Neuronal stem cell (in vitro differentiated cells): ENCODE results near the gene COQ8A.
"Not testable (repeated sequence)": the region's sequence is repeated elsewhere in the genome, so short reads cannot be mapped to it uniquely, and the experiment has no call there.

ENCODE experiments used
- DNase-seq: peaks from one replicate; pipeline ENCODE4 v3.0.0-alpha.2; 2013; ENCODE audit warnings: low spot score
- H2AFZ ChIP-seq: one replicate; pipeline ENCODE4 v1.6.1; 2013; ENCODE audit warnings: mild to moderate bottlenecking, low read length, inconsistent platforms
- H2AK5ac ChIP-seq: 2 replicates; pipeline ENCODE4 v1.6.1; 2013; ENCODE audit warnings: low read depth, mild to moderate bottlenecking, inconsistent platforms, low read length, moderate library complexity, mixed read lengths
- H2BK120ac ChIP-seq: 2 replicates; pipeline ENCODE4 v1.6.1; 2013; ENCODE audit warnings: low read depth, mild to moderate bottlenecking, inconsistent platforms, low read length, moderate library complexity, mixed read lengths
- H2BK12ac ChIP-seq: one replicate; pipeline ENCODE4 v1.6.1; 2013; ENCODE audit warnings: low read length, inconsistent platforms
- H2BK15ac ChIP-seq: 2 replicates; pipeline ENCODE4 v1.6.1; 2013; ENCODE audit warnings: mild to moderate bottlenecking, low read length, inconsistent platforms, mixed read lengths
- H2BK5ac ChIP-seq: one replicate; pipeline ENCODE4 v1.6.1; 2013; ENCODE audit warnings: inconsistent platforms, mild to moderate bottlenecking, low read length, moderate library complexity
- H3K14ac ChIP-seq: one replicate; pipeline ENCODE4 v1.6.1; 2013; ENCODE audit warnings: low read length, inconsistent platforms
- H3K18ac ChIP-seq: 2 replicates; pipeline ENCODE4 v1.6.1; 2013; ENCODE audit warnings: low read length, inconsistent platforms
- H3K23ac ChIP-seq: 2 replicates; pipeline ENCODE4 v1.6.1; 2013; ENCODE audit warnings: low read depth, mild to moderate bottlenecking, mixed read lengths, low read length, inconsistent platforms; ENCODE audit not compliant: poor library complexity
- H3K27ac ChIP-seq: replicated peaks from 3 replicates; pipeline ENCODE4 v1.5.1; 2013; ENCODE audit warnings: low read length, inconsistent platforms
- H3K27me3 ChIP-seq, 3 experiments: 2 replicates each; pipeline ENCODE4 v1.6.1; 2013; ENCODE audit warnings: low read length in 3 of 3, mild to moderate bottlenecking in 2 of 3, inconsistent platforms in 1 of 3, low read depth in 1 of 3, mixed read lengths in 1 of 3, moderate library complexity in 1 of 3; ENCODE audit not compliant: control insufficient read depth in 3 of 3, insufficient read depth in 3 of 3
- H3K36me3 ChIP-seq, 2 donors: replicated peaks in 1 of 2; 2 replicates each; pipeline ENCODE4 v1.6.1; 2013; ENCODE audit warnings: low read length in 2 of 2; ENCODE audit not compliant: control insufficient read depth in 2 of 2, insufficient read depth in 2 of 2
- H3K4ac ChIP-seq: 2 replicates; pipeline ENCODE4 v1.6.1; 2013; ENCODE audit warnings: inconsistent platforms, mild to moderate bottlenecking, low read length, moderate library complexity
- H3K4me1 ChIP-seq, 2 donors: 1 replicate in 1 of 2; 2 replicates in 1 of 2; pipeline ENCODE4 v1.6.1; 2013; ENCODE audit warnings: low read length in 2 of 2, low read depth in 1 of 2; ENCODE audit not compliant: control insufficient read depth in 2 of 2, insufficient read depth in 1 of 2
- H3K4me2 ChIP-seq: one replicate; pipeline ENCODE4 v1.6.1; 2013; ENCODE audit warnings: mild to moderate bottlenecking, low read length, inconsistent platforms; ENCODE audit not compliant: insufficient read depth, poor library complexity, severe bottlenecking
- H3K4me3 ChIP-seq, 2 donors: 2 replicates each; pipeline ENCODE4 v1.5.1; 2013; ENCODE audit warnings: low read length in 2 of 2, mild to moderate bottlenecking in 2 of 2, inconsistent platforms in 1 of 2, moderate library complexity in 1 of 2
- H3K79me1 ChIP-seq: one replicate; pipeline ENCODE4 v1.6.1; 2013; ENCODE audit warnings: low read depth, mild to moderate bottlenecking, inconsistent platforms, low read length, moderate library complexity
- H3K9ac ChIP-seq: one replicate; pipeline ENCODE4 v1.6.1; 2013; ENCODE audit warnings: mild to moderate bottlenecking, low read depth, low read length, inconsistent platforms; ENCODE audit not compliant: poor library complexity
- H3K9me3 ChIP-seq, 2 donors: replicated peaks in 1 of 2; 2 replicates each; pipeline versions ENCODE3 to v1.6.1; 2013; ENCODE audit warnings: low read length in 2 of 2, mild to moderate bottlenecking in 2 of 2, inconsistent platforms in 1 of 2, low read depth in 1 of 2, mixed read lengths in 1 of 2, moderate library complexity in 1 of 2; ENCODE audit not compliant: control insufficient read depth in 2 of 2, insufficient read depth in 1 of 2
- H4K8ac ChIP-seq: one replicate; pipeline ENCODE4 v1.6.1; 2013; ENCODE audit warnings: low read depth, mild to moderate bottlenecking, inconsistent platforms, low read length, moderate library complexity
- H4K91ac ChIP-seq: one replicate; pipeline ENCODE4 v1.6.1; 2013; ENCODE audit warnings: low read length, low read depth, mild to moderate bottlenecking, inconsistent platforms; ENCODE audit not compliant: poor library complexity
- WGBS, 2 donors: extraction: QIAGEN DNeasy Blood & Tissue Kit; methylation state at CpG; one replicate each; pipeline ENCODE4 v1.1.7; 2013; ENCODE audit warnings: missing lambda C conversion rate in 2 of 2, mixed read lengths in 1 of 2; ENCODE audit not compliant: insufficient read length in 2 of 2, insufficient replicate concordance in 1 of 2; ENCODE audit errors: extremely low coverage in 2 of 2; 5-methylcytosine and 5-hydroxymethylcytosine counted together

The COQ8A gene

DNA sequence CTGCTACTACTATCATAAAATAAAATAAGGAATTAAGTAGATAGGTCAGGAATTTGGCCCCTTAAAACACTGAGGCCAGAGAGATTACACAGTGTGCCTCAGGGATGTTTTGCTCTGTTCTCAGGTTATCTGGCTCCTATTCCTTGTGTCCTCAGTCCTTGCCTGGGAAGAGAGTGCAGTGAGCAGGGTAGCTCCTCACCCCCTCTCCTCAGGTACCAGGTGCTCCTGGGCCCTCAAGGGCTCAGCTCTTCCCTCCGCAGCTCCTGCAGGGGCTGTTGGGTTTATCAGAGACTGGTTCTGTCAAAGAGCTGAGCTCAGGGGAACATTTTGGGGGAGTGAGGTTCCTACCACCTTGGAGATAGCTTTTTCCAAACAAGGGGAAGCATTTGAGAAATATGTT is 20.1 kb upstream of the COQ8A start:
- H2AK5ac ChIP-seq = no peak overlapping the region
- H3K23ac ChIP-seq = no peak overlapping the region
- no CpG with 5 or more reads among the region's 1 CpG for WGBS, 2 donors
- no peak overlapping the region for H3K18ac ChIP-seq
- DNase-seq = no peak
- no peak overlapping the region for H4K91ac ChIP-seq
- no peak overlapping the region for H3K9ac ChIP-seq
- H4K8ac ChIP-seq = no peak overlapping the region
- peaks cover 0 to 4% of the 10 kb centered on the region in 2 donors for H3K4me1 ChIP-seq
- H3K4me2 ChIP-seq = no peak overlapping the region
- H3K14ac ChIP-seq = no peak overlapping the region
- H3K4me3 ChIP-seq = no peak overlapping the region
- no peaks in the 10 kb centered on the region for H3K79me1 ChIP-seq
- peaks cover 0 to 3% of the 10 kb centered on the region in 2 donors for H3K36me3 ChIP-seq
- H2BK15ac ChIP-seq = no peak overlapping the region
- H2AFZ ChIP-seq = no peak overlapping the region
- H2BK120ac ChIP-seq = no peak overlapping the region
- H3K4ac ChIP-seq = no peak overlapping the region
- no peaks in the 10 kb centered on the region for H3K27me3 ChIP-seq
- H3K27ac ChIP-seq = no peak overlapping the region
- no peak overlapping the region for H2BK5ac ChIP-seq
- H3K9me3 ChIP-seq = peaks cover 0 to 2% of the 10 kb centered on the region in 2 donors
- no peak overlapping the region for H2BK12ac ChIP-seq

DNA sequence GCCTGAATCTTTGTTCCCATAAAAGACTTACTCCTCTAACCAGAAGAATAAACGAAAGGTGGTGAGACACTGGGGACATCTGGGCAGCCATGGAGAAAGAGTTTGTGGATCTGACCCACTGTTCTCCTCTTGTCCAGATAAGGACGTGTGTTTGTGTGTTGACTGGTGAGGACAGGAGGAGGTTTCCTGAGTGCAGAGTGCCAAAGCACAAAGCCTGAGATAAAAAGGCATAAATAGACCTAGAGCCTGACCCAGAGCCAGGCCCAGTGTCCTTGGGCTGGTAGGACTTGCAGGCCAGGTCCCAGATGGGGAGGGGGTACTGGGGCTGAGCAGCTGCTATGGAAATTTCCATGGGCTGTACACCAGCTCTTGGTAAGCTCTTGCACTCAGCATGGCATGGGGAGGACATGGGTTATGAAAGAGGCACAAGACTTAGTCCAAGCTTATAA is 19.6 kb upstream of the COQ8A start:
- H2BK15ac ChIP-seq = no peak overlapping the region
- no peaks in the 10 kb centered on the region for H3K27me3 ChIP-seq
- H2BK12ac ChIP-seq = no peak overlapping the region
- no peak overlapping the region for H3K14ac ChIP-seq
- H2AFZ ChIP-seq = no peak overlapping the region
- H3K27ac ChIP-seq = no peak overlapping the region
- no peak overlapping the region for H3K18ac ChIP-seq
- no peak overlapping the region for H4K8ac ChIP-seq
- no peak overlapping the region for H3K9ac ChIP-seq
- peaks cover 0 to 2% of the 10 kb centered on the region in 2 donors for H3K9me3 ChIP-seq
- H2BK5ac ChIP-seq = no peak overlapping the region
- peaks cover 0 to 3% of the 10 kb centered on the region in 2 donors for H3K36me3 ChIP-seq
- peaks cover 0 to 4% of the 10 kb centered on the region in 2 donors for H3K4me1 ChIP-seq
- H2BK120ac ChIP-seq = no peak overlapping the region
- no CpG with 5 or more reads among the region's 2 CpGs for WGBS, 2 donors
- H4K91ac ChIP-seq = no peak overlapping the region
- no peak overlapping the region for H3K4me2 ChIP-seq
- H3K79me1 ChIP-seq = no peaks in the 10 kb centered on the region
- no peak overlapping the region for H2AK5ac ChIP-seq
- no peak overlapping the region for H3K4ac ChIP-seq
- DNase-seq = no peak
- H3K4me3 ChIP-seq = no peak overlapping the region
- no peak overlapping the region for H3K23ac ChIP-seq

DNA sequence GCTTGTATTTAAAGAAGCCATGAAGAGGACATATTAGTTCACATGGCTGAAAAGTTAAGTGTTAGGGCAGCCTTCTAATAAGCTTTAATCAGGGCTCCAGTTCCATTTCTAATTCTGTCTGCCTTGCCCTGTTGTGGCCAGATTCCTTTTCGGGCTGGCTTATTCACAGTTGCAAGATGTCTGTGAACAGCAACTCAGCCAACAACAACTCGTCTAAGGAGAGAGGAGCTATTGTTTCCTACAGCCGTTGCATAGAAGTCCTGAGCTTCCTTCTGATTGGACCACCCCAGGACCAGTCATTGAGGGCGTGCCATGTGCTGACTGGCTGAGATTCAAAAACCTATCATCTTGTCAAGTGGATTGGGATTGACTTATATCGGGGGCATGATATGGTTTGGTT is 18.6 kb upstream of the COQ8A start:
- no CpG with 5 or more reads among the region's 5 CpGs for WGBS, 2 donors

DNA sequence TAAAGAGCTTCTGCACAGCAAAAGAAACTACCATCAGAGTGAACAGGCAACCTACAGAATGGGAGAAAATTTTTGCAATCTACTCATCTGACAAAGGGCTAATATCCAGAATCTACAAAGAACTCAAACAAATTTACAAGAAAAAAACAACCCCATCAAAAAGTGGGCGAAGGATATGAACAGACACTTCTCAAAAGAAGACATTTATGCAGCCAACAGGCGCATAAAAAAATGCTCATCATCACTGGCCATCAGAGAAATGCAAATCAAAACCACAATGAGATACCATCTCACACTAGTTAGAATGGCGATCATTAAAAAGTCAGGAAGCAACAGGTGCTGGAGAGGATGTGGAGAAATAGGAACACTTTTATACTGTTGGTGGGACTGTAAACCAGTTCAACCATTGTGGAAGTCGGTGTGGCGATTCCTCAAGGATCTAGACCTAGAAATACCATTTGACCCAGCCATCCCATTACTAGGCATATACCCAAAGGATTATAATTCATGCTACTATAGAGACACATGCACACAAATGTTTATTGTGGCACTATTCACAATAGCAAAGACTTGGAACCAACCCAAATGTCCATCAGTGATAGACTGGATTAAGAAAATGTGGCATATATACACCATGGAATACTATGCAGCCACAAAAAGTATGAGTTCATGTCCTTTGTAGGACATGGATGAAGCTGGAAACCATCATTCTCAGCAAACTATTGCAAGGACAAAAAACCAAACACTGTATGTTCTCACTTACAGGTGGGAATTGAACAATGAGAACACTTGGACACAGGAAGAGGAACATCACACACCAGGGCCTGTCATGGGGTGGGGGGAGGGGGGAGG is 10.6 kb upstream of the COQ8A start:
- not testable (repeated sequence) for H2BK12ac ChIP-seq, H3K9me3 ChIP-seq, H3K4me2 ChIP-seq, H2BK15ac ChIP-seq, H2AFZ ChIP-seq, H2AK5ac ChIP-seq, H3K27ac ChIP-seq, H4K91ac ChIP-seq, H3K23ac ChIP-seq, H2BK5ac ChIP-seq, H3K18ac ChIP-seq, H4K8ac ChIP-seq, H2BK120ac ChIP-seq, H3K4me1 ChIP-seq, H3K4me3 ChIP-seq, H3K4ac ChIP-seq, H3K27me3 ChIP-seq, H3K9ac ChIP-seq, H3K14ac ChIP-seq, H3K79me1 ChIP-seq, DNase-seq, H3K36me3 ChIP-seq
- no CpG with 5 or more reads among the region's 5 CpGs for WGBS, 2 donors

More for the DNA sequence above, 18.6 kb upstream of the COQ8A start:
- H3K9ac ChIP-seq = no peak overlapping the region
- no peak overlapping the region for H2BK120ac ChIP-seq
- peaks cover 0 to 2% of the 10 kb centered on the region in 2 donors for H3K9me3 ChIP-seq
- no peak overlapping the region for H3K23ac ChIP-seq
- no peak overlapping the region for H2AK5ac ChIP-seq
- no peak overlapping the region for H2BK15ac ChIP-seq
- no peak overlapping the region for H2AFZ ChIP-seq
- no peak overlapping the region for H3K14ac ChIP-seq
- H3K4me1 ChIP-seq = peaks cover 0 to 4% of the 10 kb centered on the region in 2 donors
- no peak overlapping the region for H2BK12ac ChIP-seq
- no peak overlapping the region for H3K27ac ChIP-seq
- no peak overlapping the region for H2BK5ac ChIP-seq
- peaks cover 0 to 3% of the 10 kb centered on the region in 2 donors for H3K36me3 ChIP-seq
- no peaks in the 10 kb centered on the region for H3K79me1 ChIP-seq
- H3K27me3 ChIP-seq = no peaks in the 10 kb centered on the region
- H3K4ac ChIP-seq = no peak overlapping the region
- H4K91ac ChIP-seq = no peak overlapping the region
- no peak overlapping the region for H4K8ac ChIP-seq
- H3K18ac ChIP-seq = no peak overlapping the region
- no peak for DNase-seq
- H3K4me2 ChIP-seq = no peak overlapping the region
- no peak overlapping the region for H3K4me3 ChIP-seq
